Activated naive CD4-positive, alpha-beta T cell (primary cell): ENCODE measurements around the gene CTNND2.

Source experiments
- DNase-seq, 4 experiments: peaks; one replicate each; lab custom pipeline; 2025; lab: John Stamatoyannopoulos, UW

CTNND2 gene

DNA sequence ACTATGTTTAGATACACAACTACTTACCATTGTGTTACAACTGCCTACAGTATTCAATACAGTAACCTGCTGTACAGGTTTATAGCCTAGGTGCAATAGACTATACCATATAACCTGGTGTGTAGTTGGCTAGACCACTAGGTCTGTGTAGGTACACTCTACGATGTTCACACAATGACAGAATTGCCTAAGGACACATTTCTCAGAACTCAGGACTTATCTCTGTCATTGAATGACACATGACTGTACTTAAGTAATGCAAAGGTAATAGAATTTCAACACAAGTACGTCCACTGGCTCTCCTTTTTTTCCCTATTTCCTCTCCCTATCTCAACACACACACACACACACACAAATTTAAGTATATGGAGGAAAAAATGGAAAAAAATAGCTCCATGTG is 385.6 kb downstream of the CTNND2 start:
- DNase-seq = no peak

DNA sequence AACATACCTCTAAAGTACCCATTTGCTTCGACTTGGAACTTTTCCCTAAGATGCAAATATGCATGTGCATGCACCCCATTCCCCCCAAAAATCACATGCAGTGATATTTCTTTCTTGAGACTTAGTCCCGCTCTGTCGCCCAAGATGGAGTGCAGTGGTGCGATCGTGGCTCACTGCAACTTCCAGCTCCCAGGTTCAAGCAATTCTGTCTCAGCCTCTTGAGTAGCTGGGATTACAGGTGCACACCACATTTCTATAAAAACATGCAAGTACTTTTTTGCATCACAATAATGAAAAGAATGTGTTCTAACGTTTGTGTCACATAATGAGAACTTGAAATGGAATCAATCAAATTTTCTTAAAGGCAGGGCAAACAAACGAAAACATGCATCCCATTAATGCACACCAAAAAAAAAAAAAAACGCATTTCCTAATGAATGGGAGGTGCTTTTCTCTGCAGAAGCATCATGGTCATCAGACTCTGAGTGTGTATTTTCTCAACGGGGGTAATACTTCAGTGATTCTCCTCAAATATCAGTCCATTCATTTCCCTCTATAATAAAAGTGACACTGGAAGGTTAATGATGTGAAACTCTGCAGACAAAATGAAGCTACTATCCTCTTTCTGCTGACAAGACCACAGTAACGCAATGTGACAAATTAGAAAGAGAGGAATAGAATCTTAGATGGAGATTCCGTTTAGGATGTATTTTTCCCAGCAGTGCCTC is 389.4 kb downstream of the CTNND2 start:
- DNase-seq = no peak

DNA sequence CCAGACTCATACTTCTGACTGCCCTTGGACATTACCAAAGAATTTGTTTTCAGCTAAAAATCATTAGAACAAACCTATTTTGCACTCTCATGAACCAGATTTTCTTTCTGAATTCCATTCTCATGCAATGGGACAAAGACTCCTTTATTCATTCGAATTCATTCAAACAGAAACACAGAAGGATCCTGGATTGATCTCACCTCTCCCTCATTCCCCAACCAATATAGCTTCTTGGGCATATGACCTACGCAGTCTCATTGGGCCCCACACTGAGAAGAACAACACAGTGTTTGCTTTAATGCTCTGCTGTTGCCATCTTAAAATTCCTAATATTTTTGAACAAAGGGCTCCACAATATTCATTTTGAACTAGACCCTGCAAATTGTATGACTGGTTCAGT is 392.4 kb downstream of the CTNND2 start:
- DNase-seq = no peak

DNA sequence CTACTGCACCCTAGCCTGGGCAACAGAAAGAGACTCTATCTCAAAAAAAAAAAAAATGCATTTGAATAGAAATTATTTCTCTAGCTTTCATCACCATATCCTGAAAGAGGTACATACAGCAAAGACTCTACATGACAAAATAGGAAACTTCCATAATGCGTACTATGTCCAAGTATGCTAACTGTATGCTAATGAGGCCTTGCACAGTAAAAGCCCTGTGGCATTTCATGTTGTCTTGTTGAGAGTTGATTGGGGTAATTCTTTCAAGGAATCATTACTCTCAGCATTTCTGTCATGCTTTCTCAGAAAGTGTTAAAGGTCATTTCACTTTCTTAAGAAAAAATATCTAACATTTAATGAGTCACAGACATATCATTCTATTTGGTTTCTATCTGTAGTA is 393.4 kb downstream of the CTNND2 start:
- DNase-seq = no peak

DNA sequence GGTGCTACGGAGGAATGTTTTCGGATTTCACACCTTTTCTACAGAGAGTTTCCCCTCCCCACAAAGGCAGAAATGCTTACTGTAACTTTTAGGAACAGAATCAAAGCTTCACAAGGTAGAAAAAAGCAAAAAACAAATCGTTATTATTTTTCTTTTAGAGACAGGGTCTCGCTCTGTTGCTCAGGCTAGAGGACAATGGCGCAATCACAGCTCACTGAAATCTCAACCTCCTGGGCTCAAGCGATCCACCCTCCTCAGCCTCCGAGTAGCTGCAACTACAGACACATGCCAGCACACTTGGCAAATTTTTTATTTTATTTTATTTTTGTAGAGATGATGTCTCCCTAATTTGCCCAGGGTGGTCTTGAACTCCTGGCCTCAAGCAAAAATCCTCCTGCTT is 394.5 kb downstream of the CTNND2 start:
- DNase-seq = no peak

DNA sequence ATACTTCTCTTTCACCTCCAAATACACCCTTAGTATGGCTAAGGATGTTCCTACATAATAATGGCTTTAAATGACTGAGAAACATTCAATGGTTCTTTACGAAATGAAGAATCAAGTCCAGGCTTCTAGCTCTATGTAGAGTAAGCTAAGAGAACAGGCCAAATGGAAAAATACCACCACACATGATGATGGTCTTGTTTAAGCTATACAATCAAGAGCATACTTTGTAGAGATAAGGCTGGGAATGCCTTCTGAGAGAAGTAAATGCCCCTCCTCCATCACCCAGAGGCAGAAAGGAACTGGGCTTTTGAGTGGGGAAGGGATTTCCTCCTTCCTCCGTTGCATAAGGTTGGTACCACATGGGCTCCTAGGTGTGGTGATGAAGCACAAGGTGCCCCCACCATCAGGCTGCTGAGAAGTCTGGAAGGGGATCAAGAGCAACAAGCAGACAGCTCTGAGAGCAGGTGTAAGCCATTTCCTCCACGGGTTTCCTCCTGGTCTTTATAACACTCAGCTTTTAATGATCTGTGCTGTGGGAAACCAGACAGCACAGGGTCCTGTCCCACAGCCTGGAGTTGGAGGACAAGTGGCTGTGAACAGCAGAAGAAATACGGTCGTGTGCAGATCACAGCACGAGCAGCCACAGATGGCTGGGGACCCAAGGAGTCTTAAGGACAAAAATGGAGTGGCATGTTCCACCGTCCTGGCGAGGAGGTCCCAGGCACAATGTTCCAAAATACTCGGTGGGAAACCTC is 396.9 kb downstream of the CTNND2 start:
- DNase-seq = no peak

DNA sequence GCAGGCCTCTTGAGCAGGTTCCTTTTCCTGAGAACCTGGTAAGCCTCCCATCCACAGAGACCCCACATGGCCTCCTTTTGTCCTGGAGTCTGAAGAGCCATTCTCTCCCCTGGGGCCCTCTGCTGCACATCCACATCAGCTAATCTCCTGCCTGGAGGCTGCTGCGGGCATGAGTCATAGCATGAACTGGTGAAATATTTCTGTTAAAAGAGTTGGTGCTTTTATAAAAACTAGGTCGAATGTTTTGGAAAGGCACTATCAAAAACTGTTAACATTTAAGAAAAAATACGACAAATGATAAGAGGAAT is 399.4 kb downstream of the CTNND2 start:
- no peak for DNase-seq

DNA sequence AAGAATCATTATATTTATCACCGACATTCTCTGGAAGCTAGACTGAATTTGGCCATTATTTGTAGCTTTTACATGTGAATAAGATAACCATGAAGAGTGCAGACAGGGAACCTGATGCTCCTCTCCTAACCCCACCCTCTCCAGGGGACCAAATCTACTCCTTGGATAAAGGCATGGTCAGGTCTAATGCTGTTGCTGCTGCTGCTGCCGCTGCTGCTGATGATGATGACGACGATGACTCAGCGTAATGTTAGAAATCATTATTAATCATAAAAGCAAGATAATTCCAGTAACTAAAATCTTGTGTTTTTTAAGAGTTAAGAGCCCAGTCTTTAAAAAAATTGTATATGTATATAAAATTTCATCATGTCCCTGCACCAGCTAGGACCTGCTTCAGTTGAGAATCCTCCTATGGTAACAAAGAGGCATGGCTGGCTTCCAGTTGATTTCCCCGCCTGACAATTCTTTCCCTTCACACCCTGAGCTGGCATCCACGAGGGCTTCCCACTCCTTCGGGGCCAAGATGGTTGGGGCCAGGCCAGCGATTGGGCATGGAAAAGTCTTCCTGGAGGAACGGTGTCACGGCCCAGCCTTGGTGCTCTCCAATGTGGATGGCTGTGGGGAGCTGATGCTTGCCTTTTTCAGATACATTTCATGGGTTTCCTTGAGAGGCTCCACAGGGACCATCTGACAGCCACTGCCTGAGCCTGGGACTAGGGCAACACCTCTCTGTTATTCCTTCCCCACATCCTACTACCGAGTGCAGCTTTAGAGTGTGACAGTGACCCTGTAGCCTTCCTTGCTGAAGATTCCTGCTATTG is 400.0 kb downstream of the CTNND2 start:
- DNase-seq = no peak

DNA sequence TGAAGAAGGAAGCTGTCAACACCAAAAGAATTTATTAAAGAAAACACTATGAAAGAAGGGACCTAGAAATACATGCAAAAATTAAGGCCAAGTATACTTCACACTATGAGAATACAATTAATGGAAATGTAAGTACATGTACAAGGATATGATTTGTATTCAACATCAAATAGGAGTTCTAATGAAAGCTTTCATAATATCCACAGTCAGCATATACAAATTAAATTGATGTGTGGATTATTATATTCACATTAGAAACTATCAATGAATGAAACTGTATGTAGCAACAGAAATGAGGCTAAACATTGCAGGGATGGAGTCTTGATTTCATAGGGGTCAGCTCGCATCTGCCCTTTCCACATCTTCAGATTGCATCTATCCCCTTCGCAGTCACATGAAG is 401.5 kb downstream of the CTNND2 start:
- DNase-seq = no peak

DNA sequence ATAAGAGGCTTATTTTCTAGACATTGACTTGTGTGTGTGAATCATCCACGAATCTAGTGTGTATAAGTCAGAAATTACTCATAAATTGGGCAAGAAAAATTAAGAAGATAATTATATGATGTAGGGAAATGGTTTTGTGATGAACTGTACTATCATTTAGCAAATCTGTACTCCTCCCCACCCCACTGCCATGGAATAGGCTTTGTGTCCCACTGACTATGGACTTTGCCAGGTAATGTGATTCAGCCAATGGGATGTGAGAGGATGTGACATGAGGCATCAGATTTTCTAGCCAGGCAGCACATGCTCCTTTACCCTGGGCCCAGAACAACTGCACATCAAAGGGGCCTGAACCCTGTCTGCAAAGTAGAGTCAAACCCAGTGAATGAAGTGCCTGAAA is 406.6 kb downstream of the CTNND2 start:
- no peak for DNase-seq

DNA sequence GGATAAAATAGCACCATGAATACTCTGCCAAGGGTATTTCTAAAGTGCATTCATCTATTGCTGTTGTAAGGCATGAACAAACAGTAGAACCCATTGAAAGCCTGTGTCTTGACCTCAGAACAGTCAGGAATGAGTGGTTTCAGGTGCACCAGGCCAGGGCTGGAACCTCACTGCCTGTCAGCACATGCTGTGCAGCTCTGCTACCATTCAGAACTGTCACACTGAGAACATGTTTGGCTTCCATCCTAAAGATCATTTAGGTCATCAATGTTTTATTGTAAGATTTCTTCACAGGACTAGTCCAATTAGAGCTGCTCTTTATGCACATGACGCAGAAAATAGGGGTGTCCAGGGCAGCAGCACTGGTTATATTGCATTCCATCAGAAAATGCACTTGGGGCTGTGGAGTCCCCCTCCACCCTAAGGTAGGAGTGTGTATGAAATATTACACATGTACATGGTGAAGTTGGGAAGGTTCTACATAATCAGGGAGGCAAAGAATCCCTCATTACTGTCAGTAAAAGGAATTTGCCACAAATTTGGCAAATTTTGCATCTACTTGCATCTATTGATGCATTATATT is 408.0 kb downstream of the CTNND2 start:
- DNase-seq = no peak

DNA sequence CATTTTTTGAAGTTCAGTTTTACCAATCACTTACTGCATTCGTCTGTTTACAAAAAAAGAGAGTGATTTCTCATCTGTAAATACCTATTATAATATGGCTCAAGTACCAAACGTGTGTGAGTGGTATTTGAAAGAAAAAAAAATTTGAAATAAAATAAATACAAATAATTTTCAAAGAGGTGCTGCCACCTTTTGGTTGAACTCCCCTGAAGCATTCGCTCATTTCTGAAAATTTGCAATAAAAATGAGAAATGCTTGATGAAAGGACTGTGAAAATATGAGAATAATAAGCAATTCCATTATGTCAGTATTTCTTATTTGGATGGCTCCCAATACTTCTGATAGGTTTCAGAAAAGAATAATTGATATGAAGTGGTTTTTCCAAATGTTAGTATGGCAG is 409.9 kb downstream of the CTNND2 start:
- DNase-seq = no peak

DNA sequence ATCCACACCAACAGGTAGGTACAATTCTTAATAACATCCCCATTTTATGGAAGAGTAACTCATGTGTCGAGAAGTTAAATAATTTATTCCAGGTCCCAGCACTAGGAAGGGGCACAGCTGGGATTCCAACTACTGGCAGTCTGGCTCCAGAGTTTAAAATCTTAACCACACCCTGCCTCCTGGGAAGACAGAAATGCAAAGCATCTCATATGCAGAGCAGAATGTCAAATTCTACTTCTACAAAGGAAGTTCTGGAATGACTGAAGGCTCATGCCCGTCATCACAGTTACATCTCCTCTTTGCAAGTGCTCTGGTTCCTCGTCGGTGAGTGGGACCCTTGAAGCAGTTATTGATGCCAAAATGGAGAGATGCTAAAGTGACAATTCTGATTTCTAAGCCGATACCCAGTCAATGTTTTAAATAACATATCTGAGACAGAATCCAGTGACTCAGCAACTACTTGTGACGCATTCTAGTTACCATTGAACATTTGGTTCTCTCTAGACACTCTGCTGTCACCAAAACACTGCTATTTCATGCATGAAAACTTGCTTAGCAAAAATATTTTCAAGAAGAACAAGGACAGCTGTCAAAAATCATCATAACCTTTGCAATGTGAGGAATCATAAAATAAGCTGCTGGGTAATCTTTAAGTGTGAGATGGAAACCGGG is 412.7 kb downstream of the CTNND2 start:
- DNase-seq = no peak

DNA sequence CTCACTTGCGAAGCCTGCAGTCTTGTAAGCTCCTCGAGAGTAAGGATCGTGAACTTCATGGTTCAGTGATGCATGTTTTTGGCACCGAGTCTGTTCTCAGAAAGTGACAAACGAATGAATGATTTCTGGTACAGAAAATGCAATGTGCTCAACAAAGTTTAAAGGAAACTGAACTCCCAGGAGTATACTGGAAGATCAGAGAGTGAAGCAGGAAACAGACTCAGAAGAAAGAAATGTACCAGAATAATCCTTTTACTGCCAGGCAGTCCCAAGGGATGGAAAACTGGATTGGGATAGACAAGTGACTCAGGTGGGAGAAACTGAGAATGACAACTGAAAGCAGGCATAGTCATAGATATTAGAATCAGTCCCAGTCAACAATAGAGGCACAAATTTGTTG is 420.6 kb downstream of the CTNND2 start:
- DNase-seq = no peak

DNA sequence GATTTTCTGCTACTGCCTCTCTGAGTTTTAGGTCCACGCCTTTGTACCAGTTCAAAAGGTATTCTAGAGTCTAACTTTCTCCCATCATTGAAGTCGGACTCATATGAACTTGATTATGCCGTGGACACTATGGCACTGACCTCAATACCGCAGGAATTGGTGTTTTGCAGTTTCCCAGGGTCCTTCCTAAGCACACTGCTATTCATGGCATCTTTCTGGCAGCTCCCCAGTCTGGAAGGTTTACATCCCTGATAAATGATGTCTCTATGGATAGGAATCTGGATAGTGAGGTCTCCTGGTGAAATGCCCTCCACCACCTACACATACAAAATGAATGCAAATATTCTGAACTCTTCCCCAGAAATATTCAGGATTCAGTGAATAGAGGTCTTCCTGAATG is 422.2 kb downstream of the CTNND2 start:
- no peak for DNase-seq

DNA sequence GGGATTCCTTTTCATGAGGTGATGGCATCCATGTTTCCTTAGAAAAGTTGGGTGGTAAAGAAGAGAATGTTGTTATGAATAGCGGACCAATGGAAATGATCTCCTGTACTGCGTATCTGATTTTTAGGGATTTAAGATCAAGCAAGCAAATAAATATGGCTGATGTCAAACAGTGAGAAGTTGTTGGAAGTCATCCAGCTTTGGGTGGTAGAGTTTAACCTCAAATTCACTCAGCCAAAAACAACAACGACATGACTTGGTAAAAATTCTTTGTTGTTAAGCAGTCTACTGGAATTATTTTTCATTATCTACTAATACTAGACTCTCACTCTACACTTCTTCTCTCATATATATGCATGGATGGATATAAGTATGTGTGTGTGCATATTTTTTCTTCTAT is 426.5 kb downstream of the CTNND2 start:
- no peak for DNase-seq

DNA sequence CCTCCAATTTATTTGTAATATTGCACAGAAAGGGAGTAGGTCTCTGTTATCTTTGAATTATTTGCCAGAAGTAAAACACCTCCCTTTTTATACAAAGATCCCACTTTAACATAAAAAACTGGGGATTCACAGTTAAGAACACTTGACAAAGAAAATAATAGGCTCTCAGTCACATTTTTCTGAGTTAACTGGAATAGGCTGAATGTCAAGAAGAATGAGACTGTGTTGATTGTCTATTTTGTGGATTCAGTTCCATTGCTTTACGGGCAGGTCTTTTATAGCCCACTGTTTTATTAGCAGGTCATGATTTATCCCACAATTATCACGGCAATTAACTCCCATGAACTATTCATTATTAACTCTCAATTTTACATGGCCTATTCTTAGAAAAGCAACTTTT is 427.4 kb downstream of the CTNND2 start:
- no peak for DNase-seq

DNA sequence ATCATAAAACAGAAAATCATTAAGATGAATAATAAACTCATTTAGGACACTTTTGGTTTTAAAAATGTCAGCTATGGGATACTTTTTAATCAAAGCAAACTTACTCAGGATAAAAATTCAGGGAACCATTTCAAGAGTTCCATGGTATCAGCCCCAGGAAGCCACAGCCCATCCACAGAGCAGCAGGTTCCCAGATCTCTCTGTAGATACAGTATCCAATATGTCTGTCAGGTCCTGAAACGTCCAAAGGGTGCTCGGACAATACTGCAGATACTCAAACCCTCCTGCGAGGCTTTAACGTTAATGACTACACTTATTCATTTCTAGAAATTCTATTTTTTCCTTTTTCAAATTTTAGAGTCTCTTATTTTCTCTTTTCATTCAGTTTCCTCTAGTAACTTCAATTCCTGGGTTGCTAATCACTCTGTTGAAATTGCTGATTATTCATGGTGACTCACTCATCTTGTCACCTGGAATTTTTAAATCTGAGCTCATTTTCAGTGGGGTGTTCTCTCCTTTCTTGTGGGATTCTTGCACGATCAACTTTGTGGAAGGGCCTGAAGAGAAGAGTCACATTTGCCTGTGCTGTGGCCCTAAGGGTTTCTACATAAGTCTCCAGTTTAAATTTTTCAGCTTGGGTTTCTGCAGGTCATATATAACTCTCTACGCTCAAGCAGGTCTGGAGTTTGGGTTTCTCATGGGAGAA is 435.8 kb downstream of the CTNND2 start:
- no peak for DNase-seq

DNA sequence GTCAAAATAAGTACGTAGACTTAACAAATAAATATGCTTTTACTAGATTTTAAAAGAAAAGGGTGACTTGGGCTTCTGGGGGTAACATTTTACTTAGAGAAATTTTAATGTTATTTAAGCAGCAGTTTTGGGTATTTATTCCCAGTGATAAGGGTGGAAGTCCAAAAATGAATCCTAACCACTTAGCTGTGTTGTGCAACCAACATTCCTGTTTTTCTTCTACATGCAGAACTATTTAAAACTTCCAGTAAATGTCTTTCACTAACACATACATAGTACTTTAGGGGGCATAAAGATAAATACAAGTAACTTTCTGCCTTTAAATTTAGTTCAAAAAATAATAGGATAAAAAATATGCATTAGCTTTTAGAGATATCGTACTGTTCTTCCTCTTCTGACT is 436.7 kb downstream of the CTNND2 start:
- no peak for DNase-seq

DNA sequence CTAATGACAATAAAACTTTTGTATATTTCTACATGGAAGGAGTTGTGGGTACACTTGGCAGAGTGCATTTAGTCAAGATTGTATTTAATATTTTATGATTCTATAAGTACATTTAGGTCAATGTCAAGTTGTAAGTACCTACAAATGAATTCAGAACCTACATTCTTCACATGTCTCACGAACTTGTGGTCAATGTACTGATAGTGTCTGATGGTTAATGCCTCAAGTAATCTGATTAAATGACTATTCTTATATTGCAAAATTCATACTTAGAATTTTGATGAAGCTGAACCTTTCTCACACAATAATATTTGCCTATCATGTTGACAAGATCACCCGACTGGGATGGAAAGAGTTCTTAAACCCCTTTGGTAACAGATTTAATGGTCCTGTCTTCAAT is 444.5 kb downstream of the CTNND2 start:
- DNase-seq = no peak

DNA sequence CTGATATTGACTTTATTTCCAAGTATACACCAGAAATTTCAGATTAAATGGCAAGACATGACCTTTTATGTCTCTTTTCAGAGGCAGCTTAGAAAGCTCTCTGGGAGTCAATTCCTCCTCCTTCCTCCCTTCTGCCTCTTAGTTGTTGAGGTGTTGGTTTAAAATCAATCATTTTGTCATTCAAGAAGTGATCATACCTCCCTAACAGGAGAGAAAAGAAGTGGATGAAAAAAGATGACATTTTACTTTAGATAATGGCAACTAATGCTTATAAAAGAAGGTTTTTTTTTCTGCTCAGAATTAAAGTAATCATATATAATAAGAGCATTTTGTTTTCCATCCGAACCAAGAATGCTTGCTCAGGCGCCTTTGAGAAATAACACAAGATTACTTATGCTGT is 448.7 kb downstream of the CTNND2 start:
- no peak for DNase-seq

DNA sequence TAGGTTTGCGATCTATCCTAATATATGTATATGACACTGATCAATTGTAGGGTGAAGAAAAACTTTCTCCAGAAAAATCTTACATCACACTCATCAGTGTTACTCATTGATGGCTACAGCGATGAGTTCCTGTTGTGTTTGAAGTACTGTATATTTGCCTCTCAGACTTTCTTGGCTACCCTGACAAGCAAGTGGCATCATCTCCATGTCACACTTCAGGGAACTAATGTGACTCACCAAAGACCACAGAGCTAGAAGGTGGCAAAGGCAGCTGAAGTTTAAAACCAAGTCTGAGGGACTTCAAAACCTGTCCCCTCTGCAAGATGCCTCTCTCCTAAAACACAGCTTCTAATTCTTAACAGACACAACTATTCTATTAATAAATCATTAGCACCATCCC is 451.4 kb downstream of the CTNND2 start:
- no peak for DNase-seq
